ENCODE measurements around the gene LAMB4. TPM values are rescaled to one million over a fixed set of nuclear protein-coding genes. Genes with fewer than 3 reads are reported as not detected.
A peak's percentile ranks its signal among the peaks of the same experiment; 100 is the strongest.

LAMB4 gene
- total RNA-seq, 2 donors from 2014 or later: not detected

- Mint-ChIP-seq H3K27ac (no peak overlapping the region), H3K27me3 (peaks cover 28% of the 10 kb centered on the region), H3K36me3 (ENCODE audit: low read depth) (peaks cover 2% of the 10 kb centered on the region), H3K4me3 (no peak overlapping the region), H3K4me1 (no peaks in the 10 kb centered on the region)
- no peaks in the 10 kb centered on the region for H3K9me3 ChIP-seq (ENCODE audit: control insufficient read depth, low read length, poor library complexity, severe bottlenecking)
- no peak for DNase-seq
- ATAC-seq: no peak
Observed at GRCh38 chr7:108059526-108059925, 70.6 kb downstream of the LAMB4 start.

DNA sequence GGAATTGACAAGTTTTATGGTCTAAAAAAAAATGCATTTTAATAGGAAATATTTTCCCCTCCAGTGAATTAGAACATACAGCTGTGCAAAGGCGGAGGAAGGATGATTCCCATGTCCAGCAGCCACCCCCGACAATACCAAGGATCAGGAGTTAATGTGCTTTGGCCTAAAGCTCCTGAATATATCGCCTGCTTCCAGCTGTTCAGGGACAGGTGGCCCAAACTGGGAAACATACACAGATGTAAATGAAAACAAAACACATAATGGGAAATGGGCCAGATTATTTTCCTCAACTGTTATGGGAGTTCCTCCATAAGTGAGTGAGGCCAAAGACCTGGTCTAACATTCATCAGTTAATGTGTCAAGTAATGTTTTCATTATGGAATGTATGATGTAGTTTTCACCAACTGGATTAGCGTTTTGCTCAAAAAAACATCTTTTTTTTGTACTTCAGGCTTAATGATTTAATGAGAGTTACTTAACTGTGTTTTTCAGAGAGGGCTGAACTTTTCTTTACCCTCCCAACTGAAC is 72.1 kb downstream of the LAMB4 start:
- Mint-ChIP-seq H3K27me3 (peaks cover 34% of the 10 kb centered on the region), H3K4me1 (no peaks in the 10 kb centered on the region), H3K27ac (no peak overlapping the region), H3K36me3 (ENCODE audit: low read depth) (no peaks in the 10 kb centered on the region), H3K4me3 (no peak overlapping the region)
- DNase-seq: no peak
- no peak for ATAC-seq
- H3K9me3 ChIP-seq (ENCODE audit: control insufficient read depth, low read length, poor library complexity, severe bottlenecking): no peaks in the 10 kb centered on the region

- peaks cover 39% of the 10 kb centered on the region for H3K27me3 Mint-ChIP-seq
- H3K36me3 Mint-ChIP-seq (ENCODE audit: low read depth): no peaks in the 10 kb centered on the region
- peaks cover 2% of the 10 kb centered on the region for H3K4me1 Mint-ChIP-seq
Observed at GRCh38 chr7:108055611-108056021, 74.5 kb downstream of the LAMB4 start.

DNA sequence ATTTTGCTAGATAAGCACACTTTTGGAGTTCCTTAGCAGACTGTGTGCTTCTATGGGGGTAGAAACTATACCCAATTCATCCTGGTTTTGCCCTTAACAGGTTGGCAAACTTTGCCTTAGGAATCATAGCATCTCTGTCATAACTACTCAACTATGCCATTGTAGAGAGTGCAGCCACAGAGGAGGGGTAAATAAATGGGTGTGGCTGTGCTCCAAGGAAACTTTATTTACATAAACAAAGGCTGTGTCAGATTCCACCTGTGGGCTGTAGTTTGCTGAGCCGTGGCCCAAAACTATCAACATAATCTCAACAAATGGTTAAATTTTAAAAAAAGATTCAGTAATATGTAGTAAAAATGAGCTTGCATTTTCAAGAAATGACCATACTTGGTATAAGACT is 75.6 kb downstream of the LAMB4 start:
- H3K36me3 Mint-ChIP-seq (ENCODE audit: low read depth): no peaks in the 10 kb centered on the region
- H3K4me3 Mint-ChIP-seq: no peak overlapping the region
- peaks cover 2% of the 10 kb centered on the region for H3K4me1 Mint-ChIP-seq
- H3K9me3 ChIP-seq (ENCODE audit: control insufficient read depth, low read length, poor library complexity, severe bottlenecking): no peaks in the 10 kb centered on the region
- no peak overlapping the region for H3K27ac Mint-ChIP-seq
- H3K27me3 Mint-ChIP-seq: peaks cover 29% of the 10 kb centered on the region
- DNase-seq (no peak), ATAC-seq (no peak)

More at GRCh38 chr7:108055611-108056021, 74.5 kb downstream of the LAMB4 start:
- DNase-seq: no peak
- Mint-ChIP-seq H3K27ac (no peak overlapping the region), H3K4me3 (no peak overlapping the region)
- ATAC-seq: no peak
- no peaks in the 10 kb centered on the region for H3K9me3 ChIP-seq (ENCODE audit: control insufficient read depth, low read length, poor library complexity, severe bottlenecking)

GRCh38 chr7:108053250-108053649 is 76.9 kb downstream of the LAMB4 start:
- no peak for ATAC-seq
- Mint-ChIP-seq H3K27ac (no peak overlapping the region), H3K4me1 (peaks cover 2% of the 10 kb centered on the region)

GRCh38 chr7:108051454-108051853 is 78.7 kb downstream of the LAMB4 start:
- H3K27me3 Mint-ChIP-seq: peaks cover 23% of the 10 kb centered on the region

More at GRCh38 chr7:108053250-108053649, 76.9 kb downstream of the LAMB4 start:
- H3K27me3 Mint-ChIP-seq: peaks cover 23% of the 10 kb centered on the region
- H3K36me3 Mint-ChIP-seq (ENCODE audit: low read depth): no peaks in the 10 kb centered on the region
- H3K4me3 Mint-ChIP-seq: no peak overlapping the region
- DNase-seq: no peak
- H3K9me3 ChIP-seq (ENCODE audit: control insufficient read depth, low read length, poor library complexity, severe bottlenecking): no peaks in the 10 kb centered on the region

DNA sequence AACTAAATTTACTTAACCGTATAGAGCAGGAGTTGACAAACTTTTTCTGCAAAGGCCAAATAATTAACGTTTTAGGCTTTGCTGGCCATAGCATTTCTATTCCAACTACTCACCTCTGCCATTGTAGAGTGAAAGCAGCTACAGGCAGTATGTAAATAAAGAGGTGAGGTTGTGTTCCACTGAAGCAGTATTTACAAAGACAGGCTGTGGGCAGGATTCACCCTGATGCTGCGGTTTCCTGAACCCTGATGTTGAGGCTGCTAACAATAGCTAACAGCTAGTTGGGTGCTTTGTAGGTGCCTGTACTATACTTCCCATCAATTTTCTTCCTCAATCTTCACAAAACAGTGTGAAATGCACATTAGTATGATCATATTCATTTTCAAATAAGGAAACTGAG is 80.2 kb downstream of the LAMB4 start:
- peak; percentile 65 for ATAC-seq
- no peak overlapping the region for H3K4me3 Mint-ChIP-seq

More at GRCh38 chr7:108051454-108051853, 78.7 kb downstream of the LAMB4 start:
- Mint-ChIP-seq H3K27ac (no peak overlapping the region), H3K4me1 (peaks cover 2% of the 10 kb centered on the region), H3K36me3 (ENCODE audit: low read depth) (no peaks in the 10 kb centered on the region), H3K4me3 (no peak overlapping the region)
- no peak for ATAC-seq
- no peaks in the 10 kb centered on the region for H3K9me3 ChIP-seq (ENCODE audit: control insufficient read depth, low read length, poor library complexity, severe bottlenecking)
- DNase-seq: no peak

GRCh38 chr7:108048422-108048821 is 81.7 kb downstream of the LAMB4 start:
- ATAC-seq (no peak), DNase-seq (no peak)
- H3K9me3 ChIP-seq (ENCODE audit: control insufficient read depth, low read length, poor library complexity, severe bottlenecking): no peaks in the 10 kb centered on the region
- Mint-ChIP-seq H3K27ac (peak overlapping the region; percentile 5), H3K27me3 (peaks cover 13% of the 10 kb centered on the region), H3K4me1 (peaks cover 2% of the 10 kb centered on the region), H3K4me3 (no peak overlapping the region), H3K36me3 (ENCODE audit: low read depth) (no peaks in the 10 kb centered on the region)

More for the DNA sequence above, 80.2 kb downstream of the LAMB4 start:
- Mint-ChIP-seq H3K36me3 (ENCODE audit: low read depth) (no peaks in the 10 kb centered on the region), H3K27me3 (peaks cover 23% of the 10 kb centered on the region), H3K27ac (no peak overlapping the region), H3K4me1 (peaks cover 2% of the 10 kb centered on the region)
- no peaks in the 10 kb centered on the region for H3K9me3 ChIP-seq (ENCODE audit: control insufficient read depth, low read length, poor library complexity, severe bottlenecking)
- DNase-seq: no peak

- no peak overlapping the region for H3K4me3 Mint-ChIP-seq
Observed at GRCh38 chr7:108046952-108047506, 83.1 kb downstream of the LAMB4 start.

DNA sequence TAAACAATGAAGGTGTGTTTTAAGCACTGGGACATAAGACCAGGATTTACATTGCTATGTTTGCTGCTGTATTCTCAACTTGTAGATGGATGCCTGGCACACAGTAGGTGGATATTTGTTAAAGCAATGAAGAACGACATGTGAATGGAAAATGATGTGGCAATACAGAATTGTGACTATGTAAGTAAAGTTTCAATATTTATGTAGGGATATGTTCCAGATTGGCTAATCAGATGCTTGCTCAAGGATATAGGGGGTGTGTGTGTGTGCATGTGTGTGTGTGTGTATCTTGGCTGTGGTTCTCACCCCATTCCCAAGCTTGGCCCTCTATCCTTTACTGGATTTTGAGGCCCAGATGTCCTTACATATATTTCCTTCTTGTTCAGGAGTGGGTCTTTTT is 84.5 kb downstream of the LAMB4 start:
- no peak for DNase-seq
- no peaks in the 10 kb centered on the region for H3K36me3 Mint-ChIP-seq (ENCODE audit: low read depth)
- H3K27ac Mint-ChIP-seq: no peak overlapping the region
- H3K9me3 ChIP-seq (ENCODE audit: control insufficient read depth, low read length, poor library complexity, severe bottlenecking): no peaks in the 10 kb centered on the region
- no peak overlapping the region for H3K4me3 Mint-ChIP-seq
- peaks cover 7% of the 10 kb centered on the region for H3K27me3 Mint-ChIP-seq
- no peaks in the 10 kb centered on the region for H3K4me1 Mint-ChIP-seq
- no peak for ATAC-seq

More at GRCh38 chr7:108046952-108047506, 83.1 kb downstream of the LAMB4 start:
- H3K27ac Mint-ChIP-seq: no peak overlapping the region
- no peaks in the 10 kb centered on the region for H3K36me3 Mint-ChIP-seq (ENCODE audit: low read depth)
- ATAC-seq (no peak), DNase-seq (no peak)
- no peaks in the 10 kb centered on the region for H3K9me3 ChIP-seq (ENCODE audit: control insufficient read depth, low read length, poor library complexity, severe bottlenecking)
- H3K4me1 Mint-ChIP-seq: peaks cover 2% of the 10 kb centered on the region
- H3K27me3 Mint-ChIP-seq: peaks cover 9% of the 10 kb centered on the region

GRCh38 chr7:108045154-108045553 is 85.0 kb downstream of the LAMB4 start:
- Mint-ChIP-seq H3K27me3 (peaks cover 12% of the 10 kb centered on the region), H3K27ac (no peak overlapping the region), H3K4me1 (no peaks in the 10 kb centered on the region), H3K4me3 (no peak overlapping the region), H3K36me3 (ENCODE audit: low read depth) (no peaks in the 10 kb centered on the region)
- no peaks in the 10 kb centered on the region for H3K9me3 ChIP-seq (ENCODE audit: control insufficient read depth, low read length, poor library complexity, severe bottlenecking)
- ATAC-seq (no peak), DNase-seq (no peak)

- Mint-ChIP-seq H3K27me3 (peaks cover 18% of the 10 kb centered on the region), H3K27ac (no peak overlapping the region), H3K36me3 (ENCODE audit: low read depth) (no peaks in the 10 kb centered on the region), H3K4me1 (no peaks in the 10 kb centered on the region), H3K4me3 (no peak overlapping the region)
- DNase-seq: no peak
- ATAC-seq: no peak
- H3K9me3 ChIP-seq (ENCODE audit: control insufficient read depth, low read length, poor library complexity, severe bottlenecking): no peaks in the 10 kb centered on the region
Observed at GRCh38 chr7:108044345-108044744, 85.8 kb downstream of the LAMB4 start.

GRCh38 chr7:108038986-108039385 is 91.2 kb downstream of the LAMB4 start:
- H3K27ac Mint-ChIP-seq: no peak overlapping the region
- peaks cover 25% of the 10 kb centered on the region for H3K27me3 Mint-ChIP-seq
- no peaks in the 10 kb centered on the region for H3K36me3 Mint-ChIP-seq (ENCODE audit: low read depth)
- no peak overlapping the region for H3K4me3 Mint-ChIP-seq
- no peaks in the 10 kb centered on the region for H3K4me1 Mint-ChIP-seq
- no peak for DNase-seq
- no peaks in the 10 kb centered on the region for H3K9me3 ChIP-seq (ENCODE audit: control insufficient read depth, low read length, poor library complexity, severe bottlenecking)
- no peak for ATAC-seq

- DNase-seq (no peak), ATAC-seq (no peak)
- Mint-ChIP-seq H3K36me3 (ENCODE audit: low read depth) (peaks cover 2% of the 10 kb centered on the region), H3K27me3 (peaks cover 25% of the 10 kb centered on the region), H3K27ac (no peak overlapping the region), H3K4me1 (no peaks in the 10 kb centered on the region), H3K4me3 (no peak overlapping the region)
- no peaks in the 10 kb centered on the region for H3K9me3 ChIP-seq (ENCODE audit: control insufficient read depth, low read length, poor library complexity, severe bottlenecking)
Observed at GRCh38 chr7:108037741-108038140, 92.4 kb downstream of the LAMB4 start.
